HG03196 (cell line): Measurements from ENCODE around the gene MYO1B.
A peak's percentile ranks its signal among the peaks of the same experiment; 100 is the strongest.

ENCODE experiments used
- ATAC-seq: cut with Tn5 transposase; IDR thresholded peaks from one replicate; pipeline ENCODE4 v1.9.1; 2021; ENCODE audit not compliant: unreplicated experiment

Gene MYO1B

DNA sequence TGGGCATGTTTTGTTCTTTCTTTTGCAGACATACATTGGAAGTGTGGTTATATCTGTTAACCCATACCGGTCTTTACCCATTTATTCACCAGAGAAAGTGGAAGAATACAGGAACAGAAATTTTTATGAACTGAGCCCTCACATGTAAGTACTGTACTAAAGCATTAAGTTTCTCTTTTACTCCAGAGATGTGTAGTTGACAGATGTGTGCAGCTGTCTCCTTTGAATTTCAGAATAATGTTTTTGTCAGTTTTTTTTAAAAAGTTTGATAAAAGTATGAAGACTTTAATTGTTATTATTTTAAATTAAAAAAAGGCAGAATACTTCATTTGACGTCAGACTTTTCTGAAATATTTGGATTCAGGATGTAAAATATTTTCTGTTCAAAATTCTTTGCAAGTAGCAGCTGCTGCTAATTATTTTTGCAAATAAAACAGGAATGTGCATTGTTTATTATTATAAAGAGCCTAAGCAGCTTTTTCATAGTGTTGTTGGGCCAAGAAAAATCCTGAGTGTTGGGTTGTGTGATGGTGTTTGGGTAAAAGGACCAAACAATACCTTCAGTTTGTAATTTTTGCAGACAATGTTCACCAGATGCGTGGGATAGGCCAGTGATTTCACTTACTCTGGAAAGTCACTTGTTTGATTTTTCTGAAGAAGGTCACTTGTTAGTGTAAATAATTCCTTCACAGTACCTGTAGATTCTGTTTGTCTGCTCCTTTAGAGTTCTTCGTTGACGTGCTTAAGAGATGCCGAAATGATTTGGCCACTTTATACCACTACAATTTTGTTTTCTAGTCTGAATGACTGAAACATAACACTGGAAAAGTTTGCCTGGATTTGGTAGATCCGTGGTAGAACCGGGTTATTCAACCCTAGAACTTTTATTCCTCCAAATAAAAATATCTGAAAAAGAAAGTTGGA, 51.1 kb downstream of the MYO1B start:
- no peak for ATAC-seq

DNA sequence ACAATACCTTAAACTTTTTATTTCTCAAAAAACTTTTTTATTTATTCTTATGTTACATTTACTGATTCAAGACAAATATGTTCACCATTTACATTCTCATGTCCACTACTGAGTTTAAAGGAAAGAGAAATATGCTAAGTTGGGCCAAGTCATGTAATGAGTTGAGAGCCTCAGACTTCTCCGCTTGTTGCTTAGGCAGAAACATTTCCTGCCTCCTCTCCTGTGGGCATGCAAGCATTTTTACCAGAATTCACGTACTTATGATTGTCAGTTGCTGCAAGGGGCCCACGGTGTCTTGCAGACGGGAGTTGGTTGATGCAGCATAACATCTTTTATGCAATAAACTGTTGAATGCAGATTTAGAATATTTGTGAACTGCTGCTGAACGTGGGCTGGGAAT, 51.8 kb downstream of the MYO1B start:
- ATAC-seq = no peak

DNA sequence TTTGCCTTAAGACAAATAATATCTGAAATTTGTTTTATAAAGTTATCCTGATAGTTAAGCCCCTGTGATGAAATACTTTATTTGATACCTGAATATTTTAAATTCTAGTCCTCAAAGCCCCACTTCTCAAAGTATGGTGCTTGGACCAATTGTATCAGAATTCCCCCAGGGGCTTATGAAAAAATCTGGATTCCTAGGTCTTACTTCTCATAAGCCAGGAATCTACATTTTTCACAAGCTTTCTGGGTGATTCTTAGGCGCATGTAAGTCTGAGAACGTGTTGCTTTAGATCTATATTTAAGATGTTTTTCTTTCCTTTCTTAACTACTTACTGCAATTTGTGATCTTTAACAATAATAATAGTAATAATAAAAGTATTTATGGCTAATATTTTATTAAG, 53.1 kb downstream of the MYO1B start:
- no peak for ATAC-seq

GRCh38 chr2:191299010-191299409, 53.8 kb downstream of the MYO1B start:
- no peak for ATAC-seq

DNA sequence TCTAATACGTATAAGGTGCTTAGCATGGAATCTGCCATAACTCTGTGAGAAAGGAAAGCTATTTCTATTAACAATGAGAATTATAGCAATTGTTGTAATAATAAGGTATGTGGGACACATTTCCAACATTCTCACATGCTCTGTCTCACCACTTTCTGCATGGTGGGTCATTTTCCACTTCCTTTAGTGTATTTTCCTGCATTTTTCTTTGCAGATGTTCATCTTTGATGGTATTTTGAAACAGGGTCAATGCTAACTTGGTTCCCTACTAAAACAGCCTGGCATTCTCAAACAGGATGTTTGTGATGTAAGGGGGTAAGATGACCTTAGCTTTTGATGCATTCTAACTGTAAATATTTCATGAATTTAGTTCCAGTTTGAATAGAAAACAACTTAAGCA, 54.7 kb downstream of the MYO1B start:
- no peak for ATAC-seq

GRCh38 chr2:191301971-191302370, 56.8 kb downstream of the MYO1B start:
- no peak for ATAC-seq

DNA sequence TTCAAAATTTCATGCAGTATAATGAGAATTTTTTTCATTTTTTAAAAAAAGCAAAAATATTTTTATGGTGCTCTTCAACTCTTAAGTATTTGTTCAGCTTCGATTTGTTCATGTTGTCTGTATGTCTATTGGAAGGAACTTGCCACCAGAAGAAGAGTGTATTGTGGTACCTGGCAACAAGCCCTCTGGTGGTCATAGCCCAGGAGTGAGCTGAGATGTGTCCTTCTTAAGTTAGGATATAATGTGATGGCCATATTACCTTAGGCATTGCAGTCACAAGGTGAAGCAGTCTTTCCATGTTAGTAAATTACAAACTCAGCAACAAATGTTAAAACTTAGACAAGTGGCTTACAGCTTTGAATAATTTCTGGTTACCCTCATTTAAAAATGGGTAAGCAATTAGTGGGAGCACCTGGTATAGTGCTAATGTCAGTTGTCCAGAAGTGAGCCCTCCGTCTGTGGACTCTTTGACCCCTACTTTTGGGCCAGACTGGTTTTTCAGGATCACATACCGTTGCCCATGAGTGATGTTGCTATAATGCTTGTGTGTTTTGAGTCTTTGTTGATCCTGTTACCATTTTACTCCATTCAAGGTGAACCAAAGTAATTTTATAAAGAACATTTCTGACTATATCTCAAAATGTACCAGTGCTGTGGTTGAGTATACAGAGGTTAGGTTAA, 57.4 kb downstream of the MYO1B start:
- ATAC-seq = peak; percentile 52

- no peak for ATAC-seq
Measured at GRCh38 chr2:191303140-191304005, 58.2 kb downstream of the MYO1B start.

DNA sequence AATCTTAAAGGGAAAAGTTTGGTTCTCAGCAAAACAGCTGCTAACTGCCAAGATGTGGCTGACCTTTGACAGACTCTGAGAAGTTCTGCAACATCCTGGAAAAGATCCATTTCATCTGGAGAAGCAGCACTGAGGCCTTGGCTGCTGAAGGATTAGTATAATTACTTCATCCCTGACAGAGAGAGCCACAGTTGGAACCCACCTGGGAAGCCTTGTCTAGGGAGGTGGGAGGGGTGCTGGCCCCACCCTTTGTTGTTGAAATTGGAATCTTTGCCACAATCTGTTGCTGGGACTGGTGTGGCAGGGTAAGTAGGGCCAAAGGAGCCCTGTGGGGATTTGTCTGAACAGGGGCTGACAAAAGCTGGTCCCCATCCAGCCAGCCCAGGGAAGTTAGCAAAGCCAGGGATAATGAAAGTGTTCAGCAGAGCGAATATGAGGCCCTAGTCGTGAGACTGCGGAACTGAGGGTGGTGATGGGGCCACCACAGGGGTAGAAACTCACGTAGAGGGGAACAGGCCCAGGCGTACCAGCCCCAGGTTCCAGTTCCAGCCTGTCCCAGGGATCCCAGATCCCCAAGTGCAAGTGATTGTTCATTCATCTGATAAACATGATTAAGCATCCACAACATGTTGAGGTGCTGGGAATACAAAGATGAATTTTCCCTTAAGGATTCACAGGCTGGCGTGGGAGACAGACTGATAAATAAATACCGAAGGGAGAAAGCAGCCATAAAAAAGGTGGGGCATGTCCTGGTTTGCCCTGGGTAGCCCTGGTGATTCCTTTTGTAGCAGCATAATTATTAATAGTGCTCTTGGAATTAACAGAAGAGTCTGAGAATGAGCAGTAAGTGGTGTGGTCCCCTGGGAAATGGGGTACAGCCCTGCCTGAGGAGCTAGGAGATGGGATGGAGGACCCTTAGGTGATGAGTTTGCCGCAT, 60.0 kb downstream of the MYO1B start:
- no peak for ATAC-seq

DNA sequence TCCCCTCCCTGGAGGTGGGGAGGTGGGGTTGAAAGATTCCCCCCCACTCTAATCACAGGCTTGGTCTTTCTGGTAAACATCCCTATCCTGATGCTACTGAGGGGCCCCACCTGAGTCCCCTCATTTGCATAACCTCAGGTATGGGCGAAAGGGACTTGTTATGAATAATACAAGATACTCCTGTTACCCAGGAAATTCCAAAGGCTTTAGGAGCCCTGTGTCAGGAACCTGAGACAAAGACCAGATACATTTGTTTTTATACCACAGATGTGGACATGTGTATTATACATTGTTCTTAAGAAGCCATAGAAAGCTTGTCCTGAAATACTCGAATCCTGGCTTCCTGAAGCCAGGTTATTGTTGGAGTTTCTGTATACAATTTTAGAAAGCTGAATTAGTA, 62.8 kb downstream of the MYO1B start:
- no peak for ATAC-seq

- ATAC-seq = no peak
Measured at GRCh38 chr2:191311156-191311555, 66.0 kb downstream of the MYO1B start.

DNA sequence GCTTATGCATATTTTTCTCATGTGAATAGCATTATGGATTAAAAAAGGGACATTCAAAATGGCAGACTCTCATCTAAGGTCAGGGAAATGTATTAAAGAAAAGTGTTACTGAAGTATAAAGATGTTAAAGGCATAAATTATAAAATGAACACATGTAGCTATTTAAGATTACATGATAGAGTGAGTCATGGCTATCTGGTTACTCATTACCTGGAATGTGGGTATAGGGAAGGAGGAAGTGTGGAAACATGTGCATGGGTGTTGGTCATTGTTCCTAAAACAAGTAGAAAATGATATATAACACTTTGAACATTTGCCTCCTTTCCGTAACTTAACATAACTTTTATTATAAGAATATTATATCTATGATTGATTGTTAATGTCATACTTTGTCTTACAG, 66.4 kb downstream of the MYO1B start:
- no peak for ATAC-seq

DNA sequence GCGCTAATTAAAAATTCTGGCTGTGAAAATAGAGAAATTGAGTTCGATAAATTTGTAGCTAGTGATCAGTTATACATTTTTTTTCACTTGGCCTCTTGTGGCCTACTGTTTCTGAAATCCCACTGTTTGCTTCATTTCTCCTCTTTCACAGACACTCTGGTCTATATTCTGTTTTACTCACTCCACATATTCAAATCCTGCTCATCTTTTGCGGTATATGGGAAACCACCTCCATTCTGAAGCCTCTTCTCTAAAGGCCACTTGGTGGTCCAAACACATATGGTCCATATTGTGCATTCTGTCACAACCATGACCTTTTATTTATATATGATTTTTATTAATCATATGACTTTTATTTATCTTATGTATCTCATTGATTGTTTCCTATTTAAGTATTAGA, 67.0 kb downstream of the MYO1B start:
- no peak for ATAC-seq

- no peak for ATAC-seq
Measured at GRCh38 chr2:191312662-191313061, 67.5 kb downstream of the MYO1B start.

GRCh38 chr2:191314697-191315364, 69.6 kb downstream of the MYO1B start:
- ATAC-seq = no peak

DNA sequence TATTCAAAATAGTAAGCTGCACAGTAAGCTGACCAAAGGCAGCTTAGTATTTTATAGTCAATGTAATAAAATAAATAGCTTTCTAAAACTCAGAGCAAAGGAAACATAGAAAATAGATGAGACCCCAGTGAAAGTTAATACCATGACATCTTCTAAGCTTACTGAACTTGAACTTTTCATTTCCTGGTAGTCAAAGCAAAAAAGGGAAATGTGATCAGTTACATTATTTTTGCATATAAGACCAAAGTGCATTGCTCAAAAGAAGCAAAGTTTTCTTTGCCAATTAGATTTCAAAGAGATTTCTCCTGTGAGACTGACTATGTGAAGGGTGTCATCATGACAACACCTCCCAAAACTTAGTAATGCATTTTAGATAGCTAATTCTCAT, 70.2 kb downstream of the MYO1B start:
- ATAC-seq = no peak

GRCh38 chr2:191316246-191316994, 71.2 kb downstream of the MYO1B start:
- no peak for ATAC-seq

- ATAC-seq = no peak
Measured at GRCh38 chr2:191318037-191318728, 73.0 kb downstream of the MYO1B start.

DNA sequence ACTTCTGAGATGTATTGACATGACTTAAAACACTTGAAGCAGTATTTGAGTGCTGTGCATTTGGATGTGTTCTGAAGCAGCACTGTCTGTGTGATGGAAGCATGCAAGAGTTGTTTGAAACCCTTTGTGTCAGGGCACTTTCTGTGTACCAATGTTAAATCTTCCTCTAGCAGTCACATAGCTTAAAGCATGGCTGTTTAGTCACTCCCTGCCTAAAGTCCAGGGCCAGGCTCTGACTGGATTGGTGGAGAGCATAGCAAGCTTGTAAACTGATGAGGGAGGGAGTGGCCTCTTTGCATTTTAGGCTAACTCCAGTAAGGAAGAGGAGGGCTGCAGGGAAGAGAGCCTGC, 73.5 kb downstream of the MYO1B start:
- no peak for ATAC-seq
